ENCODE data around the gene EPS8L3.
"Not testable (repeated sequence)": the region's sequence is repeated elsewhere in the genome, so short reads cannot be mapped to it uniquely, and the experiment has no call there.

EPS8L3 gene

GRCh38 chr1:109712321-109712864, 51.3 kb downstream of the EPS8L3 start:
- no peak for DNase-seq
- H3K4me3 ChIP-seq (ENCODE audit: low read depth, low read length) = no peak overlapping the region
- no peaks in the 10 kb centered on the region for H3K27me3 ChIP-seq
- H3K9me3 ChIP-seq = no peaks in the 10 kb centered on the region
- H3K36me3 ChIP-seq = no peaks in the 10 kb centered on the region
- H3K4me1 ChIP-seq = no peaks in the 10 kb centered on the region
- TF ChIP-seq, protein P1, sequence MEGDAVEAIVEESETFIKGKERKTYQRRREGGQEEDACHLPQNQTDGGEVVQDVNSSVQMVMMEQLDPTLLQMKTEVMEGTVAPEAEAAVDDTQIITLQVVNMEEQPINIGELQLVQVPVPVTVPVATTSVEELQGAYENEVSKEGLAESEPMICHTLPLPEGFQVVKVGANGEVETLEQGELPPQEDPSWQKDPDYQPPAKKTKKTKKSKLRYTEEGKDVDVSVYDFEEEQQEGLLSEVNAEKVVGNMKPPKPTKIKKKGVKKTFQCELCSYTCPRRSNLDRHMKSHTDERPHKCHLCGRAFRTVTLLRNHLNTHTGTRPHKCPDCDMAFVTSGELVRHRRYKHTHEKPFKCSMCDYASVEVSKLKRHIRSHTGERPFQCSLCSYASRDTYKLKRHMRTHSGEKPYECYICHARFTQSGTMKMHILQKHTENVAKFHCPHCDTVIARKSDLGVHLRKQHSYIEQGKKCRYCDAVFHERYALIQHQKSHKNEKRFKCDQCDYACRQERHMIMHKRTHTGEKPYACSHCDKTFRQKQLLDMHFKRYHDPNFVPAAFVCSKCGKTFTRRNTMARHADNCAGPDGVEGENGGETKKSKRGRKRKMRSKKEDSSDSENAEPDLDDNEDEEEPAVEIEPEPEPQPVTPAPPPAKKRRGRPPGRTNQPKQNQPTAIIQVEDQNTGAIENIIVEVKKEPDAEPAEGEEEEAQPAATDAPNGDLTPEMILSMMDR (IDR thresholded peaks at IDR 0.05; ENCODE audit: low read depth, low read length) = no peak

DNA sequence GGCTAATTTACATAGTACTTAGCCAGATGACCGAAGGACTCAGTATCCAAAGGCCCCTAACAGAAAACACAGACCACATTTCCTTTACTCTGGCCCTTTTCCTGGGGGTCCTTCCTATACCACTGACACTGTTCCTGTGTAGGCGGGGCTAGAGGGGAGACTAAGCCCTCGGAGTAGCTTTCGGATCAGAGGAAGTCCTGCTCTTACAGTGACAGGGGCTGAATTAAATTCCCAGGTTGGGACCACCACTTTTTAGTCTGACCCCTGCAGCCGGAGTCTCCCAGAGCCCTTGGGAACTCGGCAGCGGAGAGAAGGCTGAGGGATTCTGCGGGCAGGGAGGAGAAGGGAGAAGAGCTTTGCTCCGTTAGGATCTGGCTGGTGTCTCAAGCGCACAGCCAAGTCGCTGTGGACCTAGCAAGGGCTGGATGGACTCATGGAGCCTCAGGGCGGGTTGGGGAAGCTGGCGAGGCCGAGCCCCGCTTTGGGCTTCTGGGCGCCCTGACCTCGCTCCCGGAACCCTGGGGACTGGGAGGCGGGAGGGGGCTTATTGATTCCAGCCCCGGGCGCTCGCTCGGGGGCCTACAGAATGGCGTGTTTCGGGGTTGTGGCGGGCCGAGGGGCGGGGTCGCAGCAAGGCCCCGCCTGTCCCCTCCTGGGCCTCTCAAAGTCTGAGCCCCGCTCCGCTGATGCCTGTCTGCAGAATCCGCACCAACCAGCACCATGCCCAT, 52.0 kb downstream of the EPS8L3 start, which contains the start of gene GSTM5:
GSTM5 (plus strand) TSS at position 659 of the 728 bp plus-strand sequence; CDS start at position 721, 62 bp downstream.
- not testable (repeated sequence) for H3K27me3 ChIP-seq; DNase-seq; H3K4me1 ChIP-seq; H3K9me3 ChIP-seq; H3K4me3 ChIP-seq (ENCODE audit: low read depth, low read length); H3K36me3 ChIP-seq

DNA sequence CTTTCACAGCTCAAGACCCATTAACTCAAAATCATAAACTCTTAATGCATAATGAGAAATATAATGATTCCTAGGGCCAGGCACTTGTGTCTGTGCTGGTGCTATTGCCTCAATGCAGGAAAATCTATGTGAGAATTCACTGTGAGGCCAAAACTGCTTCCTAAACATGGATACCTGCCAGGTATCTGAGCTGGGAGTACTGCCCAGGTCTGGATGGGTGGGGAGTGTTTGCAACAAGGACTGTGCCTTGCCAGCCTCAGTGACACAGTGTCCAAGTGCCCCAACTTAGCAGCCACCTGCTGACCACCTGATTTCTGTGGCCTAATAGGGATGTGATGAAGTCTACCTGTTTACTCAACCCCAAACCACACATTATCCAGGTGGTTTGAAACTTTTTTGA, 53.9 kb downstream of the EPS8L3 start:
- not testable (repeated sequence) for DNase-seq; H3K27me3 ChIP-seq; H3K4me3 ChIP-seq (ENCODE audit: low read depth, low read length)

GRCh38 chr1:109708949-109709348, 54.8 kb downstream of the EPS8L3 start:
- H3K27me3 ChIP-seq; DNase-seq; H3K4me1 ChIP-seq; H3K4me3 ChIP-seq (ENCODE audit: low read depth, low read length); H3K9me3 ChIP-seq; H3K36me3 ChIP-seq: not testable (repeated sequence)

More for the DNA sequence above, 53.9 kb downstream of the EPS8L3 start:
- H3K9me3 ChIP-seq, H3K36me3 ChIP-seq, H3K4me1 ChIP-seq: not testable (repeated sequence)

DNA sequence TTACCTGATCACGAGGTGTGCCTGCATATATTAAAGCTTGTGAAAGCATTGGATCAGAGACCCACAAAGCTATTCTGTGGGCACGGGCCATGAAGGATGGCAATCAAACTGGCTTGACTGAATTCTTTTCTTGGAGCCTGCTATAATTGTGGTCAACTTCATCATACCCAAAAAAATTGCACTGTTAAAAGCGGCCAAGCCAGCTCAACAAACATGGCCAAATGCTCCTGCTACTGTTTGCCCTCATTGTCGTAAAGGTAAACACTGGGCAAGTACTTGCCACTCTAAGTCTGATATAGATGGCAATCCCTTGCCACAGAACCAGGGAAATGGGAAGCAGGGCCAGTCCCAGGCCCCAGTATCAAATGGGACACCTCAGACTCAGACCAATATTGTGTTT, 58.3 kb downstream of the EPS8L3 start:
- no peaks in the 10 kb centered on the region for H3K9me3 ChIP-seq
- no peak overlapping the region for H3K4me3 ChIP-seq (ENCODE audit: low read depth, low read length)
- no peaks in the 10 kb centered on the region for H3K27me3 ChIP-seq
- DNase-seq = no peak
- no peaks in the 10 kb centered on the region for H3K36me3 ChIP-seq
- 0 out of 2 replicates have a peak, but pooled peaks cover 3% of the 10 kb centered on the region for H3K4me1 ChIP-seq
- TF ChIP-seq, protein P1 (IDR thresholded peaks at IDR 0.05; ENCODE audit: low read depth, low read length) = no peak

DNA sequence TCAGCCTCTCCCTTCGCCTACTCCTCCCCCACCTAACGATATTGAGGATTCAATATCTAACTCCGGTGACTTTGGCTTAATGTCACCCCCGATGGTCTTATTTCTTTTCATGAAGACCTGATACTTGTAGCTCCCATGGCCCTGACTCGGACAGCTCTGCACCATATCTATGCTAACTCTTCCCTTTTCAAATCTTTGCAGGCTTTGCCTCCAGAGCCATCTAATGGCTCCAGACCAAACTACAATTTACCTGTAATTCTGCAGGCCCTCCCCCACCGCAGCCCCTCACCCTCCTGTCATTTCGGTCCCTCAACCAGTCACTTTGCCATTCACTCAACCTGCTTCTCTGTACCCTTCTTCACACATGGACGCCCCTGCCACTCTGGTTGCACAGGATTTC, 59.5 kb downstream of the EPS8L3 start:
- Histone ChIP-seq H3K9me3 (no peaks in the 10 kb centered on the region), H3K36me3 (no peaks in the 10 kb centered on the region), H3K4me1 (0 out of 2 replicates have a peak, but pooled peaks cover 3% of the 10 kb centered on the region), H3K27me3 (no peaks in the 10 kb centered on the region), H3K4me3 (ENCODE audit: low read depth, low read length) (no peak overlapping the region)
- DNase-seq = no peak
- TF ChIP-seq, protein P1 (IDR thresholded peaks at IDR 0.05; ENCODE audit: low read depth, low read length) = peak; percentile 17; the same call in 1 of the 2 replicates

DNA sequence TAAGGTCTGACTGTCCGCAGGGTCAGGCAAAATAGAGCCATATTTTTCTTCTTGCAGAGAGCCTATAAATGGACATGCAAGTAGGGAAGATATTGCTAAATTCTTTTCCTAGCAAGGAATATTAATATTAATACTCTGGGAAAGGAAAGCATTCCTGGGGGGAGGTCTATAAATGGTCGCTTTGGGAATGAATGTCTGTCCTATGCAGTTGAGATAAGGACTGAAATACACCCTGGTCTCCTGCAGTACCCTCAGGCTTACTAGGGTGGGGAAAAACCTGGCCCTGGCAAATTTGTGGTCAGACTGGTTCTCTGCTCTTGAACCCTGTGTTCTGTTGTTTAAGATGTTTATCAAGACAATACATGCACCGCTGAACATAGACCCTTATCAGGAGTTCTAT, 60.8 kb downstream of the EPS8L3 start:
- not testable (repeated sequence) for H3K9me3 ChIP-seq; DNase-seq; H3K27me3 ChIP-seq; H3K4me3 ChIP-seq (ENCODE audit: low read depth, low read length); H3K36me3 ChIP-seq; H3K4me1 ChIP-seq
